NT2/D1 (cell line): ENCODE measurements around the gene ZFYVE27.

Experiments used
- SUZ12 ChIP-seq: IDR thresholded peaks from 2 replicates; pipeline ENCODE4 v1.6.1; 2011; ENCODE audit not compliant: insufficient read length, insufficient read depth; ENCODE audit errors: extremely low read depth
- YY1 ChIP-seq: IDR thresholded peaks from 2 replicates; pipeline ENCODE4 v1.6.1; 2011; ENCODE audit not compliant: insufficient read length, insufficient read depth
- ZNF274 ChIP-seq: IDR thresholded peaks from 2 replicates; pipeline ENCODE4 v1.6.1; 2011; ENCODE audit warnings: mild to moderate bottlenecking, low read depth, low read length

DNA sequence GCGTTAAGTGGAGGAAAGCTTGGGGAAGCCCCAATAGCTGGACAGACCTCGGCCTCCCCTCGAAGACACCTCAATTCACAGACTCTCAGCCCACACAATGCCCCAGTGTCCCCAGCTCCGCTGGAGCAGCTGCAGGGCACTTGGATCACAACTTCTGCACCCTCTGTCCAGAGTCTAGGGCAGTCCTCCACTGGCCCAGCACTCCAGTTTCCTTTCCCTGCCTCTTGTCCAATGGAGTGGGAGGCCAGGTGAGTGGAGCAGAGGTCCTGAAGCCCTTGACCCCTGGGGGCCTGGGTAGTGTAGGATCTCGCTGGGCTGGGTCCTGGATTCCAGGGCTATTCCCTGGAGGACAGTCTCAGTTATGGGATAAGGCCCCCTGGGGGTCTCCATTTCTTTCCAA is 23.0 kb downstream of the ZFYVE27 start:
- no peak for TF ChIP-seq ZNF274
- no peak for TF ChIP-seq SUZ12
- no peak for TF ChIP-seq YY1
